Fibroblast of lung (primary cell): ENCODE measurements around the gene CSH2.

Experiments
- CTCF ChIP-seq, 2 donors: IDR thresholded peaks in 1 of 2; conservative IDR thresholded peaks in 1 of 2; 1 replicate in 1 of 2; 2 replicates in 1 of 2; pipeline ENCODE4 v1.5.1; 2011 to 2012; ENCODE audit warnings: low read length in 2 of 2, control low read depth in 1 of 2, inconsistent platforms in 1 of 2, low read depth in 1 of 2, mild to moderate bottlenecking in 1 of 2
- EZH2 ChIP-seq: IDR thresholded peaks from 2 replicates; pipeline ENCODE4 v1.5.1; 2012; ENCODE audit warnings: low read length, control low read depth, mild to moderate bottlenecking; ENCODE audit errors: missing control alignments

GRCh38 chr17:63828936-63829335, 44.5 kb downstream of the CSH2 start:
- no peak for TF ChIP-seq EZH2
- TF ChIP-seq CTCF (conservative IDR thresholded peaks at IDR 0.05 in 1 of 2, IDR thresholded peaks at IDR 0.05 in 1 of 2; ENCODE audit: low read depth in 1 of 2, low read length in 2 of 2) = no peak
